Mononuclear cell (primary cell): Measurements from ENCODE around the gene LRCH3. TPM values are rescaled to one million over a fixed set of nuclear protein-coding genes. Genes with fewer than 3 reads are reported as not detected.
"Not testable (repeated sequence)": the region's sequence is repeated elsewhere in the genome, so short reads cannot be mapped to it uniquely, and the experiment has no call there.

Experiments used
- H3K27me3 ChIP-seq: 2 replicates; pipeline ENCODE4 v1.6.0; 2011; ENCODE audit warnings: low read length, control low read depth; ENCODE audit not compliant: insufficient read depth
- H3K4me1 ChIP-seq: 2 replicates; pipeline ENCODE4 v1.5.1; 2011; ENCODE audit warnings: mild to moderate bottlenecking, low read length, control low read depth; ENCODE audit not compliant: insufficient read depth
- H3K4me3 ChIP-seq: 2 replicates; pipeline ENCODE4 v1.5.1; 2011; ENCODE audit warnings: mild to moderate bottlenecking, low read length, moderate library complexity
- H3K9me3 ChIP-seq: 2 replicates; pipeline ENCODE4 v1.5.1; 2011; ENCODE audit warnings: low read depth, mild to moderate bottlenecking, control low read depth, low read length
- total RNA-seq: library from RNA; depleted of rRNA; stranded (reverse); fragments of >200 nt; gene quantifications from one replicate; pipeline ENCODE4 v1.2.3, GENCODE V29; 2012

LRCH3 gene
- total RNA-seq, 1 donor: 51.3 TPM

DNA sequence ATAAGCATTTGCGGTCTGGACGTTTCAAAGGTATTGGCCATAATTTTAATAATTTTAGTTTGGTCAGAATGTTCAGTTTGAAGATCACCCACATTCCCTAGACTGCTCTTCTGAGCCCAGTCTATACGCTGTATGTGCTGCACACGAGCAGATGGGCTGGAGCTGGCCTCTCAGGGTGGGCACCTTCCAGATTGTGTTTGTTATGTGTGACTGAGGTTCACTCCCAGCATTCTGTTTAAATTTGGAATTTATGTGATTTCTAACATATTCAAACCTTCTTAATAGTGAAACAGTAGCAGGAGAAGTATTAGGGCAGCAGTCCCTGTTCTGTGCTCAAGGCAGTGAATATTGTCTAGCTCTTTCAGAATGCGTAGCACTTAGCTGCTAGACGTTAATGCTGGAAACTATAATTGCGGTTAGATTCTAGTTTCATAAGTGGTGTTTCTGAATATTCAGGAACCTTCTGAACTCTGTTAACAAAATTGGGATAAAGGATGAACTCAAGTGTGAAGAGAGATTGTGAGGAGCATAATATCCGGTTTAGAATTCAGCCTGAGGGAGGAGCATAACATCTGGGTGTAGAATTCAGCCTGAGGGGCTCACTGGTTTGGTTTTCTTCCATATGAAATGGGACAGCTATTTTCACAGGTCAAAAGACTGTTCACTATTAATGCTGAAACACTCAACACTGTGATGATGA lies 90.4 kb downstream of the LRCH3 start:
- Histone ChIP-seq H3K9me3 (no peaks in the 10 kb centered on the region), H3K4me3 (no peak overlapping the region), H3K27me3 (no peaks in the 10 kb centered on the region), H3K4me1 (peaks cover 14% of the 10 kb centered on the region)

DNA sequence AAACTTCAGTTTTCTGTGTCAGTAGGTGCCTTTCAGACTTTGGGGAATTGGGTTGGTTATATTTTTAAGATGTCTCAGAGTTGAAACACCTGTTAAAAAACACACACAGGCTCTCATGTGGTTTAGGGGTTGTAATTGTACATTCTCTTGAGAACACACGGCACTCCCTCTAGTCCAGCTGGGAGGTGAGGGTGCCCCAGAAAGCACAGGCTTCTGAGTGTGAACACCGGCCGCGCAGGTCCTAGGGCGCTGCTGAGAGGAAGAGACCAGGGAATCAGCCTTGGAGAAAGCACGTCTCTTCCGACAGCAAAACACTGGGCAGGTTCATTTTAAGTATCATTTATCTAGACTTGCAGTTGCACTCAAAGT lies 90.9 kb downstream of the LRCH3 start:
- no peaks in the 10 kb centered on the region for H3K27me3 ChIP-seq
- no peak overlapping the region for H3K4me3 ChIP-seq
- H3K9me3 ChIP-seq: no peaks in the 10 kb centered on the region
- H3K4me1 ChIP-seq: peaks cover 14% of the 10 kb centered on the region

- no peaks in the 10 kb centered on the region for H3K9me3 ChIP-seq
These were observed 91.5 kb downstream of the LRCH3 start for GRCh38 chr3:197882586-197882985.

DNA sequence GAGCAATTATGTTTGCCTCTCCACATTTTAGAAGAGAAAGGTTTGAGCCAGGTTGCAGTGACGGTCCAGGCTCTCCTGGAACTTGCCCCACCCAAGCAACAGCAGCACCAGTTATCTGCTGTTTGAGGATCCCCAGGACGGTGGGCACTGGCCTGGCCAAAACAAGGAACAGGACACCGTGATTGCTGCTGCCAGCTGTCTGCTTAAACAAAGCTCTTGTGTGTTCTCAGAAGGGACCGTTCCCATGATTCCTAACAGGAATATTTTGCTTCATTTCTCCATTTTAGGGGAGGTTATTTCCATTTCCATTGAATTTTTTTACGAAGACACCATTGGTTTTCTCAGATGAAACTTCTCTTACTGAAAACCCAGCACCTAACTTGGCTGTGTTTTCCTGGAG lies 92.5 kb downstream of the LRCH3 start:
- no peak overlapping the region for H3K4me3 ChIP-seq
- H3K9me3 ChIP-seq: no peaks in the 10 kb centered on the region
- no peaks in the 10 kb centered on the region for H3K27me3 ChIP-seq
- H3K4me1 ChIP-seq: peaks cover 7% of the 10 kb centered on the region

More at GRCh38 chr3:197882586-197882985, 91.5 kb downstream of the LRCH3 start:
- Histone ChIP-seq H3K4me1 (peaks cover 14% of the 10 kb centered on the region), H3K27me3 (no peaks in the 10 kb centered on the region), H3K4me3 (no peak overlapping the region)

DNA sequence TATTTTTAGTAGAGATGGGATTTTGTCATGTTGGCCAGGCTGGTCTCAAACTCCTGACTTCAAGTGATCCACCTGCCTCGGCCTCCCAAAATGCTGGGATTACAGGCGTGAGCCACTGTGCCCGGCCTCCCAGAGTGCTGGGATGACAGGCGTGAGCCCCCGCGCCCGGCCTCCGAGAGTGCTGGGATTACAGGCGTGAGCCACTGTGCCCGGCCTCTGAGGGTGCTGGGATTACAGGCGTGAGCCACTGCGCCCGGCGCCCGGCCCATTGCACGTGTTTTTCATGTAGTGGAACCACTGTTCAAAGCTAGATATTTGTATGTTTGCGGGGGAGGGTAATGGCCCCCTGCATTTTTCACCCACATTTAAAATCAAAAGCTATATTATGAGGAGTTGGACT lies 93.3 kb downstream of the LRCH3 start:
- H3K9me3 ChIP-seq, H3K4me3 ChIP-seq, H3K4me1 ChIP-seq, H3K27me3 ChIP-seq: not testable (repeated sequence)

- not testable (repeated sequence) for H3K9me3 ChIP-seq, H3K4me1 ChIP-seq, H3K4me3 ChIP-seq, H3K27me3 ChIP-seq
These were observed 95.0 kb downstream of the LRCH3 start for GRCh38 chr3:197886052-197886451.

GRCh38 chr3:197887430-197888053 lies 96.5 kb downstream of the LRCH3 start:
- not testable (repeated sequence) for H3K9me3 ChIP-seq, H3K4me3 ChIP-seq, H3K4me1 ChIP-seq, H3K27me3 ChIP-seq

DNA sequence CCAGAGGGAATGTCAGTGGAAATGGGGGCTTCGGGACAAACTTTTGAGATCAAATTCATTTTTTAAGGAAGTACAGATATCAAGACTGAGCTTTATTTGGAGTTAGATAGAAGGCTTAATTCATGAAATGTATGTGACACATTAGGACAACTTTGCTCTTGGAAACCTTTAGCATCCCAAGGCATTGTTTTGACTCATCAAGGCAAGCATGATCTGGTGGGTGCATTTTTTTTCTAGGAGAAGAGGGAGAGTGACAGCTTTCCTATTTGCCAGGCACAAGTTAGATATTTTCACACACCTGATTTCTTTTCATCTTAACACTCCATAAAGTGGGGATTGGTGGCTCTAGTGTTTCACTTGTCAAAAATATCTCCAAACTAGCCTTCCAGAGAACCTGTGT lies 97.5 kb downstream of the LRCH3 start:
- Histone ChIP-seq H3K9me3 (no peaks in the 10 kb centered on the region), H3K4me3 (no peak overlapping the region), H3K4me1 (no peaks in the 10 kb centered on the region)

DNA sequence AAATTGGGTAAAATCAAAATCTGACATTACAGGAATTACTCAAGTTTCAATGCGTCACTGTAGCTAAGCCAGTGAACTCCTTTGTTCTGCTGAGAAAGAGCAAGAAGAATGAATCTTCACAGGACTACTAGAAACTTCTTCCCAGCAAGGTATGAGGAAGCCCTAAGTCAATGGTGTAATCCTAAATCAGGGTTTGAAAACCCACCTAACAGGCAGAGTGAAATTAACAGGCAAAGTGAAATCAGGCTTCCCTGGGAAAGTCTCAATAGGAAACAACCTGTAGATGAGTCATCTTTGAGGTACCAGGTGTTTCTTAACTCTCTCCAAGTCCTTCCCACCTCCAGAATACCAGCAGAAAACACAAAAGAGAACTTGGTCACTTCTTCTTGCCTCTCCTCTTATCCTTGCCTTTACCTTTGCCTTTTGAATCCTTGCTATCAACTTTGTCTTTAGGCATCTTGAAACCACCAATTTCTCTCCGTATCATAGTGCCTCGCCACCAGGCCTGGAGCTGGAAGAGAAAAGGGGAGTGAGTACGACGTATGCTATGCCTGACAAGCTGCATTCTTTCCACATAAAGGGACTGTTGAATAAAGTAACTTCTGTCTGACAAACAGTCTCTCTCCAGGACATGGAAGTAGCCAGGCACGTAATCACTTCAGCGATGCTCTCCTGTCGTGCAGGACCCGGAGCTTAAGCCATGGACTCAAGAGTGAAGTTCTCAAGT lies 98.3 kb downstream of the LRCH3 start:
- H3K27me3 ChIP-seq: no peaks in the 10 kb centered on the region
- H3K4me1 ChIP-seq: no peaks in the 10 kb centered on the region
- no peak overlapping the region for H3K4me3 ChIP-seq
- no peaks in the 10 kb centered on the region for H3K9me3 ChIP-seq

More for the DNA sequence above, 97.5 kb downstream of the LRCH3 start:
- no peaks in the 10 kb centered on the region for H3K27me3 ChIP-seq

DNA sequence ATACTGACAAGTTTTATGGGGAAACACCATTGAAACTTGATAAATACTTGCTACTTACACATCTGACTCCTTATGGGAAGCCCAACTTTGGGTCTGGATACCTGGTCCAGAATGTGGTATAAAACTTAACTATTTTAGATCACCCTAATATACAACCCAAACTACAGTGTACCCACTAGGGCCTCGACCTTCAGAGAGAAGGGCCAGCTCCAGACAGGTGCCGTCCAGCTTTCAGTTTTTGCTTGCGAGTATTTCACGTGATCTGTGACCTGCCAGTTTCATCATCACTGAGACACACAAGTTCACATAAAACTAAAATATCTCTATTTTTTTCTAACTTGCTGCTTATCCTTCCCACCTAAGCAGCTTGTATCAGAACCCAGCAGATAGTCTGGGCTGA lies 99.6 kb downstream of the LRCH3 start:
- Histone ChIP-seq H3K4me3 (no peak overlapping the region), H3K9me3 (no peaks in the 10 kb centered on the region), H3K27me3 (no peaks in the 10 kb centered on the region), H3K4me1 (no peaks in the 10 kb centered on the region)

DNA sequence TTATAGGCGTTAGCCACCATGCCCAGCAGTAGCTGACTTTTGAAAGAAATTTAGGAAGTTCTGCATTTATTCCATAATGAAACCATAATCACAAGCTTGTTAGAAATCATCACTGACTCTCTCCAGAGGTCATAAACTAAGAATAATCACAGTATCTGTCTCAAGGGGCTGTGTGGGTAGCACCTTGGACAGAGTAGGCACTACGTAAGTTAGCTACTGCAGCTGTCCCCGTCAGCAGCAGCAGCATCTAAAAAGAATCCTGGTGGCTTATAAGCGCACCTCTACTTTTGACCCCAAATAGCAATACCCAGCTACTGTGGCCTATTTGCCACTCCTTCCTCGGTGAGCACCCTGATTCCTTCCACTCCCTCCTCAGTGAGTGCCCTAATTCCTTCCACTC lies 101.1 kb downstream of the LRCH3 start:
- no peaks in the 10 kb centered on the region for H3K27me3 ChIP-seq
- H3K9me3 ChIP-seq: no peaks in the 10 kb centered on the region
- no peaks in the 10 kb centered on the region for H3K4me1 ChIP-seq
- H3K4me3 ChIP-seq: no peak overlapping the region

GRCh38 chr3:197896421-197896820 lies 105.4 kb downstream of the LRCH3 start:
- Histone ChIP-seq H3K4me3 (no peak overlapping the region), H3K9me3 (no peaks in the 10 kb centered on the region), H3K4me1 (no peaks in the 10 kb centered on the region), H3K27me3 (no peaks in the 10 kb centered on the region)

- no peaks in the 10 kb centered on the region for H3K4me1 ChIP-seq
- H3K9me3 ChIP-seq: no peaks in the 10 kb centered on the region
- no peak overlapping the region for H3K4me3 ChIP-seq
- H3K27me3 ChIP-seq: no peaks in the 10 kb centered on the region
These were observed 108.9 kb downstream of the LRCH3 start for GRCh38 chr3:197899833-197900478.

DNA sequence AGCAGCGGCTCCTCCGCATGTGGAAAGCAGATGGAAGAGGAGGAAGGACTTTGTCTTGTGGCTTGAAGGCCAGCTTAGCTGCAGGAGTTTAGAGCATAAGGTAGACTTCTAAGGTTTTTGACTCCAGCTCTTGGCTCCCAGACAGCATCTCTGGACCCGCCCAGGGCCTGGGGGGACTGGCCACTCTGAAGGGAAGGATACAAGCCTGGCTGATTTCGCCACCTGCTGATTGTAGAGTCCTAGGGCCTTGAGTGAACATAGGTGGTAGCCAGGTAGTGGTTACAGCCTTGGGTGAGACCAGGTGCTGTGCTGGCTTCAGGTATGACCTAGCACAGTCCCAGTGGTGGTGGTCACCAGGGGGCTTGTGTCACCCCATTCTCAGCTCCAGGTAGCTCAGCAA lies 110.6 kb downstream of the LRCH3 start:
- Histone ChIP-seq H3K4me1 (peaks cover 4% of the 10 kb centered on the region), H3K27me3 (no peaks in the 10 kb centered on the region), H3K4me3 (no peak overlapping the region), H3K9me3 (no peaks in the 10 kb centered on the region)
